Stimulated activated CD4-positive, alpha-beta T cell treated with anti-CD3 and anti-CD28 coated beads, Interleukin-15, amount 100 ng/mL, for 48 hours (primary cell): Measurements from ENCODE around the gene JPH2.

ENCODE experiments used
- DNase-seq, 2 donors: peaks; one replicate each; pipeline ENCODE4 v3.0.0-alpha.2; 2020; ENCODE audit warnings: low read depth in 2 of 2

JPH2 gene

DNA sequence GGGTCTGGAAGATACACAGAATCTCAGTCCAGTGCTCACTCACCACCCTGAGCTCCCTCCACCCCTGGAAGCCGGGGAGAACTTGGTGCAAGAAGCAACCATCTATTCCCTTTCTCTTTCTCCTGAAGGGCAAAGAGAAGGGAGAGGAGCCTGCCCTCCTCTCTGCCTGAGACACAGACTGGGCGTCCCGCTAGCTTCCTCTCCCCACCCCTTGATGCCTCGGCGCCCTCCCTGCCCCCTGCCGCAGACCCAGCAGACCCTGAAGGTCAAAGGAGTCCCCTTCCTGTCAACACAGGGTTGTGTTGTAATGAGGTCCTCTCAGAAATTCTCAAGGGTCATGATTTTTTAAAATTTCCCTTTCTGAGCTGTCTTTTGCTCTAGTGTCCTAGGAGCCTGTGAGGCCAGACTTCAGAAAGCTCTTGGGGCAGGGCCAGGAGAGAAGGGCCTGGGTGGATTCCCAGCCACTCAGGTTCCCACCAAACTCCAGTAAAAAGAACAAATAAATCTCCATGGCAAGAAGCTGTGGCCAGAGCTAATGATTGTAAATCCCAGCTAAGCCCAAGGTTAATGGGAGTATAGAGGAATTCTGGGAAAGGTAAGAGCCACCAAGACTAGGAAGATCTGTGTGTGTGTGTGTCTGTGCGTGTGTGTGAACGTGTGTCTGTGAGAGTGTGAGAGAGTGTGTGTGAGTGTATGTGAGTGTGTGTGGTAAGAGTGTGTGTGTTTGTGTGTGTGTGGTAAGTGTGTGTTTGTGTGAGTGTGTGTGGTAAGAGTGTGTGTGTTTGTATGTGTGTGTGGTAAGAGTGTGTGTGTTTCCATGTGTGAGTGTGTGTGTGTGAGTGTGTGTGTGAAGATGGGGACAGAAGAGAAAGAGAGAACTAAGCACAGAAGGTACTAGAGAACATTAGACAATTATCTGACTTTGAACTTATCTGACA lies 1.1 kb upstream of the JPH2 start:
- no peak for DNase-seq

DNA sequence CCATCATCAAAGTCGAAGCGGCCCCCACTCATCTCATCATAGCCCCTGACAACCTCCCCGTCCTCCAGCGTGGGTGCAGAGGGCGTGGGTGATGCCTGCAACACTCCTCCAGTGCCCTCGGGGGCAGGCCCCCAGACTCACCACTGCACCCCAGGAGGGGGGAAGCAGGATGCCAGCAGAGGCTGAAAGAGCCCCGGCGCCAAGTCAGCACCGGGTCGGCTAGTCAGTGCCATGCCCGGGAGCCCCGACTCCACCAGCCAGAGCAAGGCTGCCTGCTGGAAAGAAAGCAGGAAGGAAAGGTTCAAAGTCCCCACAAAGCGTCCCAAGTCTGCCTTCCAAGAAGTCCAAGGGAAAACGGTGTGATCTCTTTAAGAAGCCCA lies 324 bp downstream of the JPH2 start:
- DNase-seq = no peak

DNA sequence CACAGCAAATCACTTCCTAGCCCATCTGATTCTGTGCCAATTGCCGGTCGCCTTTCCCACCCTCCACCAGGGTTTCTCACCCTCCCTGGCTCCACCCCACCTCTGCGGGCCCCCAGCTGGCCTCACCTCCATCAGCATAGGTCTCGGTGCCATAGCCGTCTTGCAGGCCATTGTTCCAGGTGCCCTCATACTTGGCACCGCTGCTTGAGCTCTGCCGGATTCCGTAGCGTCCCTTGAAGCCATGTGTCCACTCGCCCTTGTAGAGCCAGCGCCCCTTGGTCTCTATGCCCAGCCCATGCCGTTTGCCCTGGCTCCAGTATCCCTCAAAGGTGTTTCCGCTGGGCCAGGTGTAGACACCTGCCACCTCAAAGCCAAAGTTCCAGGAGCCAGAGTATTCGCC lies 787 bp downstream of the JPH2 start:
- DNase-seq = no peak

DNA sequence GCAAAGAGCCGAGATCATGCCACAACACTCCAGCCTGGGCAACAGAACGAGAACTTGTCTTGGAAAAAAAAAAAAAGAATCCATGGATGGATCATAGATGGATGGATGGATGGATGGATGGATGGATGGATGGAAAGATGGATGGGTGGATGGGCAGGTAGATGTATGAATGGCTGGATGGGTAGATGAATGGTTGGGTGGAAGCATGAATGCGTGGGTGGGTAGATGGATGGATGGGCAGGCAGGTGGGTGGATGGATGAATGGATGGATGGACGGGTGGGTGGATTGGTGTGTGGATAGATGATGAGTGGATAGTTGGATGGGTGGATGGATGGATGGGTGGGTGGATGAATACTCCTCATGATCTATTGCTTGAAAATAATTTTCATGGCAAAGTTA lies 1.4 kb downstream of the JPH2 start:
- no peak for DNase-seq

DNA sequence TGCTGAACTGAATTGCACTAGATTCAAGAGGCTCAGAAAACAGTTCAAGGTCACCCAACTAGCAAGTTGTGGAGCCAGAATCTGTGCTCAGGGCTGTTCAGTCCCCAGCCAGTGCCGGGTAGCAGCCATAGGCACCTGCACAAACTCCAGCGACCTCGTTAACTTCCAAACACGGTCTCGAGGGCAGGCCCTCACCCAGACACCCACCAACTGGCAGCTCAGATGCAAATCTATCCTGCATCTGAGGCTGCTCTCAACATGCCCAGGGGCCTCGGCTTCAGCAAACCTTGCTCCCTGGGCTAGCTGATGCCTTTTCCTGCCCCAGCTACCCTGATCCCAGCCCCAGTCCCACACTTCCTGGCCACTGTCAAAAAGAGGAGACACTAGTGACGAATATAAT lies 3.7 kb downstream of the JPH2 start:
- DNase-seq = no peak

DNA sequence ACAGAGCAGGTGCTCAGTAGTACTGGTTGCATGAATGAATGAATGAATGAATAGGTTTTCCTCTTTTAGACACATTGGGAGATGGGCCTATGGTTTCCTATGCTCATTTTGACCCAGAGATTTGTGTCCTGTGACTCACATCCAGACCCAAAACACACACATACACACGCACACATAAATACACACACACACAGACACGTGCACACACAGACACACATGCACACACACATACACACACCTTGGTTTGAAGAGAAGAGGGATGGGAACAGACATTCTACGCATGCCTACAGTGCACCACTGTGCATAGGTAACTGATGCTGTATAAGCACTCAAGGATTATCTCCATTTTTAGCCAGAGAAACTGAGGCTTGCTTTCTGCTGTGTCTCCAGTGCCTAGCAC lies 4.1 kb downstream of the JPH2 start:
- no peak for DNase-seq

DNA sequence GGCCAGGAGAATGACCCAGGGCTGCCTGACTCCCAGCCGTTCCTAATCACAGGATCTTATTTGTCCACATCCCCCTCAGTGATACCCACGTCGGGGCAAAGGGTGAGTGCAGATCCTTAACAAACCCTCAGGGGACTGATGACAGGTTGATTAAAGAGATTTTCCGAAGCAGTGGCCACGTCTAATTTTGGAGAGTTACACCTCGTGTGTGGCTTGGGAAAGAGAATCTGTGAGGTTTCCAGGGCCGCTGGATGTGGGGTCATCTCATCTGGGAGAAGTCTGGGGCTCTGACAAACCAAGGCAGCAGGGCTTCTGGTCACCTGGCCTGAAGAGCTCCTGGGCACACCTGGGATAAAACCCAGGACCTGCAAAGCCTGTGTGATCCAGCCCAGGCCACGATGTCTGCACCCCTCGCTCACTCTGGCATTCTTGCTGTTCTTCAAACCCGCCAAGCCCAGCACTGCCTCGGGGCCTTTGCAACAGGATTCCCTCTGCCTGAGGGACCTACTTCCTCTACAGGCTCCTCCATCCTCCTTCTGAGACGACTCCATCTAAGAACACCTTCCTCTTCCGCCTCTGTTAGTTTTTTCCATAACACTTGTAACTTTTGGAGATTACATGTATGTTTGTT lies 4.7 kb downstream of the JPH2 start:
- DNase-seq = no peak

DNA sequence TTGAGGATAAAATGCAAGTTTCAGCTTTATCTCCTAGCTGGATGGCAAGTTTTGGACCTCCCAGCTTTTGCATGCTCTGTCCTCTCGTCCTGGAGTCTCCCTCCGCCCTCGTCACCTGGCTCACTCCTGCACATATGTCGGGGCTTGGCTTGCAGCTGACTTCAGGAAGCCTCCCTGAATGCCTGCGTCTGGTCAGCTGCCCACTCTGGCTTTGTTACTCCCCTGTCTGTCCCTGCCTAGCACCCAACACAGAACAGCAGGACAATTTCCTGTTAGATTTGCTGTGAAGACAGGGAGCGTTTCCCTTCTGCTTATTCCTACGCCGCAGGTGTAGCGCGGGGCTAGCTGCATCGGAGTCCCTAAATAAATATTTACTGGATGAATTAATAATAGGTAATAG lies 5.4 kb downstream of the JPH2 start:
- no peak for DNase-seq

DNA sequence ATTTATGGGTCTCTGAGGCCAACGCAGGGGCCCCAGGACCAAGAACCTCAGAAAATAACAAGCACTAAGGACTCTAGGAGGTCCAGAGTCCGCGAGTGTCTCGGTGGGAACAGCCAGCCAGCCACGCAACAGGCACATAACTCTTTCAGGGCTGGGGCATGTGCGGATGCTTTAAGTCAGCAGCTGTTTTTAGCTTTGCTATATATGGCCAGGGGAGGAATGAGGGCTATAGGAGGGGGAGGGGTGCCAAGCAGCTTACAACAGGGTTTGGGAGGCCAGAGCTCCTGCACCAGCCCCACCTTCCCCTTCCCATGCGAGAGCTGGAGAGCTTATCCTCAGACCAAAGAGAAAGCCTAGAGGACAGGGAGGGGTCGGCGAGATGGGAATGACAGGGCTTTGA lies 6.2 kb downstream of the JPH2 start:
- no peak for DNase-seq

DNA sequence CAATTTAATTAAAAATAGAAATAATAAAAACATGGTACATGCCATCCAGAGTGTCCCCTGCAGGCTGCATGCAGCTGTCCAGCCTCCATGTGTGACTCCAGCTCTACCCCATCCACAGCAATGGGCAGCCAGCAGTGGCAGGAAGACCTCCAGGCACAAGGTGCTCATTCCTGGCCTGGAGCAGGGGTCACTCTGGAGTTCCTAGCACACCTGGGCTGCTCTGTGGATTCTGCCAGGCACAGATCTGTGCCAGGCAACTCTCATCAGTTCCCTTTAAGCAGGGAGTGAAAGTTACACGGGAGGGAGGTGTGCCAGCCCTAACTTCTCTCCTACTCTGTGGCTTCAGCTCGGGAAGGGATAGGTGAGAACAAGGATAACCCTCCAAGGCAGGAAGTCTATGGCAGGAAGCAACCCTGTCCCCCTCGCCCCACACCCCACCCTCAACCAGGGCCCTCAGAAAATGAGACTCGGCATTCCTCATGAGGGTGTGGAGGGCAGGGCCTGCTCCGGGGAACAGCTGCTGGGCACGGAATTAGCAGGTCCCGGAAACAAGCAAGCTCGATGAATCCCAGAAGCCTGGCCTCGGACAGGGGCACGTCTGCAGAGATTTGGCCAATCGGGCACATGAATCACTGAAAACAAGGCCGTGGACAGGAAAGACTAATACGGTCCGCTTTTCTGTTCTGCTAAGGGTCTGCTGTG lies 10.0 kb downstream of the JPH2 start:
- no peak for DNase-seq

DNA sequence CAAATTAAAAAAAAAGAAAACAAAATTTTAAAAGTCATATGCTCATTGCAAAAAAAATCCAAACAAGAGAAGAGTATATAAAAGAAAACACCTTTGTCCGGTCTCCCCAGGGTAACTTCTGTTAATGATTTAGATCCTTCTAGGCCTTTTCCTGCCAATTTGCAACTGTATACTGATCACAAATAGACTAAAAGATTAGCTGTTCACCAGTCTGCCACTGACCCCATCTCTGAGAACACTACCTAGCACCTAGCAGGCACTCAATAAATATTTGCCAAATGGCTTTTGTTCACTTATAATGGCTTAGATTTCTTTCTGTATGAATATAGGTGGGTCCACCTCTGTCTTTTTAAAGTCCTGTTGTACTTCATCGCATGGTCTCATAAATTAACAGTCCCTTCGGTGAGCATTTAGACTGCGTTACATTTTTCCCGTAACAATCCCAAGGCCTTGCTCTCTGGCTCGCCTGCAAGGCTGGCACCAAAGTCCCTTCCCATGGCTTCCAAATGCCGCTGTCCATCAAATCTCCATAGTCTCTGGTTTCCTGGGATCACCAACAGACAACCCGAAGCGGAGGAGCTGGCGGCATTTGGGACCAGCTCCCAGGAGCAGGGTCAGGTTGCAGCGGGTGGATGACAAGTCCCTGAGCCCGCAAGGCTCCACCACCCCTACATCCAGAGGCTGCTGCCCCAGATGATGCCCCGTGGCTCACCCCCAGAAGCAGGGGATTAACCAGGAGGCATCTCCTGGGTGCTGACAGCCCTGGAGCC lies 11.8 kb downstream of the JPH2 start:
- DNase-seq = no peak

DNA sequence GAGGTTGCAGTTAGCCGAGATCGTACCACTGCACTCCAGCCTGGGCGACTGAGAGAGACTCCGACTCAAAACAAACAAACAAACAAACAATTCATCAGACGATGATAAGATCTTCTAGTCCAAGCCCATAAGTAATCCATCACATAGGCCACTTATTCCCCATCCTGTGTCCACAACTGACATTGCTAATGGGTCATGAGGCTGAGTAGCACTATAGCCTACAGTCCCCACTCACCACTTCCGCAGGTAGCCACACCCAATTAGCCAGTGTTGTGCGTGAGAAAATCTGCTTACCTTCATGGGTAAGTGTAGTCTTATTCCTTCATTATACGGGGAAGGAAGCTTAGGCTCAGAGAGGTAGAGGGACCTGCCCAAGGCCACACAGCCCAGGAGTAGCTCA lies 13.1 kb downstream of the JPH2 start:
- no peak for DNase-seq

DNA sequence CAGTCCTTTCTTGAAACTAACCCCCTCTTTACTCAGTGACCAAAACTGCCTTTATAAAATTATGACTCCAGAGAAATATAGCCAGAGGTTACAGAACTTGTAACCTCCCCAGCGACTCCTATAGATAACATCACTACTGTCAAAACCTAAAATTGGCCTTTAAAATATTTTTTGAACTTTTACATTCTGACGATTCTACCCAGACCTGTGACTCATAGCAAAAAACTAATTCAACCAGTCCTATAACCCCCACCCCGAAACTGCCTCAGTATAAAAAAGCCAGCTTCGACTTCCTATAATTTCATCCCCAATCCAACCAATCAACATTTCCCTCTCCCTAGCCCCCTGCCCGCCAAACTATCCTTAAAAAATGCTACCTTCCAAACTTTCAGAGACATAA lies 13.9 kb downstream of the JPH2 start:
- no peak for DNase-seq

DNA sequence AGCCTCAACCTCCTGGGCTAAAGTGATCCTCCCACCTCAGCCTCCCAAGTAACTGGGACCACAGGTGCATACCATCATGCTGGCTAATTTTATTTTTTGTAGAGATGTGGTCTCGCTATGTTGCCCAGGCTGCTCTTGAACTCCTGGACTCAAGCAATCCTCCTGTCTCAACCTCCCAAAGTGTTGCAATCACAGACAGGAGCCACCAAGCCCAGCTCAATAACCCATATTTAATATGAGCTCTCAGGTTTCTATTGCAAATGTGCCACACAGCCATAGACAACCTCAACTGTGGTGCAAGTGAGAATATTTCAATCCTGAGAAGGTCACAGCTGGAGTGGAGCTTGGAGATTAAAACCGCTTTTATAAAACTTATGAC lies 14.4 kb downstream of the JPH2 start:
- DNase-seq = no peak

DNA sequence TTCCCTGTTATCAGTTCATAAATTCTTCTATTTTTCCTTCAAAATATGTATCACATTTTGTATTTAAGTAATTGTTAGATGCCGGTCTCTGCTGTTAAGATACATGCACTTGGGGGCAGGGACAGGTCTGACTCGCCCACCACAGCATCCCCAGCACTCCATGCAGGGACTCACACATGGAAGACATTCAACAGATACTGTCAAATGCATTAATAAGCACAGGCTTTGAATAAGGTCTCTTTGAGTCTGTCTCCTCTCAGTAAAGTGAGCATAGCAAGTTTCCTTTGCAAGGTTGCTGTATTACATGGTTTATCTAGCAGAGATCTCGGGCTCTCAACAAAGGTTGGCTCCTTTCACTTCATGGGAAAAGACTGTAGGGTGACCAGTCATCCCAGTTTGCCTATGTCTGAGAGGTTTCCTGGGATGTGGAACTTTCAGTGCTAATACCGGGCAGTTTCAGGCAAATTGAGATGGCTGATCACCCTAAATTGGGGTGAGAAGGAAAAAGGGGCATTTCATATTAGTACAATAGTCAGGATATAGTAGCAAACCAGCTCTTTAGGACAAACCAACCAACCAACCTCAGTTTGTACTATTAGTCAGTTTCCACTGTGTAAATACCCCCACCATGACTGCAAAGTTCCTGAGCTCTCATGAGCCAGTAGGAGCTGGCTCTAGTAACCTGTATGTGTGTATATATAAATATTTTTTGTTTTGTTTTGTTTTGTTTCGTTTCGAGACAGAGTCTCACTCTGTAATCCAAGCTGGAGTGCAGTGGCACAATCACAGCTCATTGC lies 15.0 kb downstream of the JPH2 start:
- no peak for DNase-seq

DNA sequence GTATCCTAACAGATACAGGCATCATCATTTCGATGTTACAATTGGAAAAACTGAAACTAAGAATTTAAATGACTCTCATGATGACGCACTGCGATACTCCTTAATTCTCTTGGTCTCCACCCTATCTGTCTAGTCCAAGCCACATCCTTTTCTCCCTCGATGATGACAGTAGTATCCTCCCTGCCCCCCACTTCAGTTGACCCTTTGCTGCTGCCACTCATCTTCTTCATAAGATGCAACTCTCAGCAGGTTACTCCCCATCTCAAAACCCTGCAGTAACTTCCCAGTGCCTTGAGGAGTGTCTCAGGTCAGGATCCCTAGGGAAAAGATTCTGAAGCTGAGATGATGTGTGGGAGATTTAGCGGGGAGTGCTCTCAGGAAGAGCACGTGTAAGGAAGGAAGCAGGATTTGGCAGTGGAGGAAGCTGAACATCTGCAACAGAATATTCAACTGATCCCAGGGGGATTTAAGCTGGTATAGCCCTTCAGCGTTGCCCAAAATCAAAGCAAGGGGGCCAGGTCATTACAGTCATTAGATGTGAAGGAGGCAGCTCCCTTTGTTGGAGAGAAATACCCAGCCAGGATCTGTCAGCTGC lies 16.1 kb downstream of the JPH2 start:
- no peak for DNase-seq

DNA sequence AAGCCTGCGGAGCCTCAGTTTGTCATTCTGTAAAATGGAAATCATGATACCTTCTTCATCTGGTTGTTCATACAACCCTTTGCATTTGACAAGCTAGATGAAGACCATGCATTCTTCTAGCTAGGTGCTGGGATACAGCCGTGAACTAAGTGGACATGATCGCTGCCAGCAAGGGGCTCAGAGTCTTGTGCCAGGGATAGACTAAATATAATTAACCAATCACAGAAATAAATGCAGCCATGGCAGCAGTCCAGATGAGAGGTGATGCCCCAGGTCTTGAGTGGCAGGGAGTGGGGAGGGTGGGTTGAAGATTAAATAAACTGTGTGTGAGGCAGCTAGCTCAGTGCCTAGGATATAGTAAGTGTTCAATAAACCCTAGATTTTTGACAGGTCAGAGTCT lies 19.3 kb downstream of the JPH2 start:
- DNase-seq = no peak

DNA sequence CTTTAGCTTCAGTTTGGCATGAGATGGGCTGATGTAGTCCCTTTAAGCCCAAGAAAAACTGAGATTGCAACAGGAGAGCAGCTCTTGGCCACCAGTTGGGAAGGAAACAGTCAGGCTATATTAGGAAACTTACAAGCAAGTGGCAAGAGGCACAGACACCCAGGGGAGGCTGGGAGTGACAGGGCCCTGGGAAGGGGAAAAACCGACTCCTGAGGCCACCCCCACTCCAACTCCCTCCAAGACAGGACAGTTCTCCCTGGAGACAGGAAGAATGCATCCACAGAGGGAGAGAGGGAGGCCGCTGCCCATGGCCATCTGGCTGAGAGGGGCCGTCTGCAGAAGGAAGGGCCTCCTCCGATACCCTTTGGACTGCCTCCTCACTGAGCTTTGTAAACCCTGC lies 20.5 kb downstream of the JPH2 start:
- no peak for DNase-seq

DNA sequence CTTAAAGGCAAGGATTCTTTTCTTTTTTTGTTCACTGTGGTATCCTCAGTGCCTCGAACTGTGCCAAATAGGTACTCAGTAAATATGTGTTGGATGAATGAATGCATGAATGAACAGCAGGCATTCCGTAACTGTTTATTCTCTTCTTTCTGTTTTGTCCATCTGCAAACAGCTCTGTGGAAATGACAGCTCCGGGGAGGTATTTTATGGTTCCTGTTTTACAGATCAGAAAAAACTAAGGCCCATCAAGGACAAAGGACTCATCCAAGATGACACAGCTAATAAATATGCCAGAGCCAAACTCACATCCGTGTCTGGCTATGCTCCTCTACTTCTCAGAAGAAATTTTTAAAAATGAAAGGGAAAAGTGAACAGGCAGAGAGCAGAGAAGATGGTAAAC lies 21.0 kb downstream of the JPH2 start:
- DNase-seq = no peak

DNA sequence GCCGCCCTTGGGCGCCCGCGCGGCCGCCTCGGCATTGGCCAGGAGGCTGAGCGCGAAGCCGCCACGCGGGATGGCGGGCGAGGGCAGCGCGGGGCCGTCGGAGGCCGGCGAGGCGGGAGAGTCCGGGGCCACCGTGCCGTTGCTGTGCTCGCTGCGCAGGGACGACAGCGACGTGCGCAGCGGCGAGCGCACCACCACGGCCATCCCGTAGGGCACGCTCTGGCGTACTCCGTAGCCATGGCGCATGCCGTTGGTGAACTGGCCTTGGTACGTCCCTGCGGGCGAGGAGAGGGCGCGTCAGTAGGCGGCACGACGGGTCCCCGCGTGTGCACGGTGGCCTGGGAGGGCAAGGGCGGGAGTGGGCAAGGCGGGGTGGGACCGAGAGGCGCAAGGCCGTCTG lies 26.9 kb downstream of the JPH2 start:
- no peak for DNase-seq

DNA sequence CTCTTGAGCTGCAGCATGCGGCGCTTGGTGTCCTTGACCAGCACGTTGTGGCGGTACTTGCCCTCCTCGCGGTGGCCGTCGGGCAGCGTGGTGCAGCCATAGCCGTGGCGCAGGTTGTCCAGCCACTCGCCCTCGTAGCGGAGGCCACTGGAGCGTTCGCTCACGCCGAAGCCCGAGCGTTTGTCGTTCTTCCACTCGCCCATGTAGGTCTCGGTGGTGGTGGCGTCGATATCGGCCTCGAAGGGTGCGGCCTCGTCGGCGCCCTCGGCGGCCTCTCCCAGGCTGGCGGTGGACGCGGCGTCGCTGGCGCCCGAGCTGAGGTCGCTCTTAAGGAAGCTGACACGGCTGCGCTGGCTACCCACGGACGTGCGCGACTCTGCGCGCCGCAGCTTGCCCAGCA lies 27.3 kb downstream of the JPH2 start:
- DNase-seq = no peak
